GM18511 (cell line): ENCODE results near the gene RBM12.

Experiments used
- ATAC-seq: cut with Tn5 transposase; IDR thresholded peaks from one replicate; pipeline ENCODE4 v1.9.1; 2021; ENCODE audit warnings: mild to moderate bottlenecking, moderate library complexity; ENCODE audit not compliant: unreplicated experiment

Gene RBM12

DNA sequence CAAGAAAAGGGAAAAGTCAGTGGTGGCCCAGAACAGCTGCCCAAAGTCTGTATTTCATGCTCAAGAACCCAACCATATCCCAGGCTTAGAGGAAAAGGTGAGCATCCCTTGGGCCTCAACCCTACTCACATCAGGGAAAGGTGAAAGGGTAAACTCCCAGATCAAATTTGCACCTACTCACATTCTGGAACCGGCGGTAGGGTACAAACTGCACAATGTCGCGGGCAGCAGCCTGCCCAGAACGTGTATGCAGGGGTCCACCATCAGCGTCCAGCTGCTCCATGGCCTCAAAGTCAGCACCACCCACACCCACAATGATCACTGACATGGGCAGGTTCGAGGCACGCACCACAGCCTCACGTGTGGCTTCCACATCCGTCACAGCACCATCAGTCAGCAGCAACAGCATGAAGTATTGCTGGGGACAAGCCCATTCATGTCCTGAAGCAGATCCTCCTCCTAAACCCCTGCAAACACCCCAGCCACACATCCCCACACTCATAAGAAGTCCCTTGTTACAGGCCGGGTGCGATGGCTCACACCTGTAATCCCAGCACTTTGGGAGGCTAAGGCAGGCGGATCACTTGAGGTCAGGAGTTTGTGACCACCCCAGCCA lies 38.2 kb downstream of the RBM12 start:
- no peak for ATAC-seq

DNA sequence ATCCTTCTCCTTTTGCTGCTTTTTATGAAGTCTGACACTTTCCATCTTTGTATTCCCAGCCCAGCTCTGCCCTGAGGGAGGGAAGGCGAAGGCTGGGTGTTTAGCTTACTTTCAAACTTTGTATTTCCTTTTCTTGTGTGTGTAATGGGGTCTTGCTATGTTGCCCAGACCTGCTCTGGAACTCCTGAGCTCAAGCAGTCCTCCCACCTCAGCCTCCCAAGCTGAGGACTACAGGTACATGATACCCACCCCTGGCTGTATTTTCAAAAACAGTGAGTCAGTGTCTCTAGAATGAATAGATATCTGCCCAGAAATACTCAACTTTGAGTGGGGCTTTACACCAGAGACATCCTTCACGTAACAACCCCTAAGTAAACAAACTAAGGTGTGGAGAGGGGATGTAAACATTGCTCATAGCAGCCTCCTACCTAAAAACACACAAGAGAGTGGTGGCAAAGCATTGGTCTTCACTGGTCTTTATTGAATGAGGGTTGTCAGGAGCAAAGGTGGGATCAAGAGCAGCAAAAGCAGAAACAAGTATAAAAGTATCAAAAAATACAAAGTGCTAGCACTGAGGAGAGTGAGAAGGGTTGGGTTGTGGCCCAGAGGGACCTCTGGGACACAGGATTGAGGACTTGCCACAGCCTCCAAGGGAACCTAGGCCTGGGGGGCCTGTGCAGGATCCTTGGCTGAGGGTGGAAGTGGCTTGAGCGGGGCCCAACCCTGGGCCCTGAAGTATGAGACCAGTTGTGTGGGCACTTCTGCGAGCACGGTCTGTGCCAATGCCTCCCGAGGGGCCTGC lies 38.9 kb downstream of the RBM12 start:
- no peak for ATAC-seq

DNA sequence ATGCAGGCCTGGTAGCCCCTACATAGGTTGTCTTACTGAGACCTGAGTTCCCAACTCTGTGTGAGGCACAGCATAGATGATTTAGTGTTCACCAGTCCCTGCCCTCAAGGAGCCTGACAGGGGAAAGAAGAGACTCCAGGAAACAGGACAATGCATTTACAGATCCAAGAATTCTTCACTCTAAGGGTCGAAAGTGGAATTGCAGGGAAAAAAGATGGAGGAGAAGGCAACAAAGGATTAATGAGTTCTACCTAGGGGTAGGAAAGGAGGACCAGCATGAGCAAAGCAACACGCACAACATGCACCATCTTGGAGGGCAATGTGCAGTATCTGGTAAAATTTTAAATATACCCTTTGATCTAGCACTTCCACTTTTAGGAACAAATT lies 43.1 kb downstream of the RBM12 start:
- ATAC-seq: no peak

DNA sequence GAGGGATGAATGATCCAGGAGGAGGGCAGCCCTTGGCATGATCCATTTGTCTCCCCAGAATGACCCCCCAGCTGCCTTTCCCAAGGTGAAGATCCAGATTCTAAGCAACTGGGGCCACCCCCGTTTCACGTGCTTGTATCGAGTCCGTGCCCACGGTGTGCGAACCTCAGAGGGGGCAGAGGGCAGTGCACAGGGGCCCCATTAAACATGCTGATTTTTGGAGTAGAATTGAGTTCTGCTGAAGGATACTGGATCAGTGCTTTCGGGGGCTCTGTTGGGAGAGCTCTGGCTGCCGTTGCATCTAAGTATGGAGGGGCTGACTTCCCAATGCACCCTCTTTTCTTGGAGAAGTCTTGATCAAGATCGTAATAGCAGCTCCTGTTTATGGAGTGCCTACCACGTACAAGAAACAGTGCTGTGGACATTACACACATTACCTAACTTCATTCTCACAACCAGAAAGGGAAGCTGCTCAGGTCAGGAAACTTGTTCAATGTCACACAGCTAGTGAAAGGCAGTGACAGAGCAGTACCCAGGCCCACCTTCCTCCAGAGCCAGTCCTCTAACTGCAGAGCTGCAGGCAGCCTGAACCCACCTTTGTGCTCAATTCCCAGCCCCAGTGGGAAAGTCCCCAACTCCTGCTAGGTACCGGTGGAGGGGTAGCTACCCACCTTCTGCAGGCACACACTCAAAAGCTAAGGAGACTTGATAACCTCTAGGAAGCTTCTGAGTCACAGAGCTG lies 43.7 kb downstream of the RBM12 start:
- no peak for ATAC-seq

DNA sequence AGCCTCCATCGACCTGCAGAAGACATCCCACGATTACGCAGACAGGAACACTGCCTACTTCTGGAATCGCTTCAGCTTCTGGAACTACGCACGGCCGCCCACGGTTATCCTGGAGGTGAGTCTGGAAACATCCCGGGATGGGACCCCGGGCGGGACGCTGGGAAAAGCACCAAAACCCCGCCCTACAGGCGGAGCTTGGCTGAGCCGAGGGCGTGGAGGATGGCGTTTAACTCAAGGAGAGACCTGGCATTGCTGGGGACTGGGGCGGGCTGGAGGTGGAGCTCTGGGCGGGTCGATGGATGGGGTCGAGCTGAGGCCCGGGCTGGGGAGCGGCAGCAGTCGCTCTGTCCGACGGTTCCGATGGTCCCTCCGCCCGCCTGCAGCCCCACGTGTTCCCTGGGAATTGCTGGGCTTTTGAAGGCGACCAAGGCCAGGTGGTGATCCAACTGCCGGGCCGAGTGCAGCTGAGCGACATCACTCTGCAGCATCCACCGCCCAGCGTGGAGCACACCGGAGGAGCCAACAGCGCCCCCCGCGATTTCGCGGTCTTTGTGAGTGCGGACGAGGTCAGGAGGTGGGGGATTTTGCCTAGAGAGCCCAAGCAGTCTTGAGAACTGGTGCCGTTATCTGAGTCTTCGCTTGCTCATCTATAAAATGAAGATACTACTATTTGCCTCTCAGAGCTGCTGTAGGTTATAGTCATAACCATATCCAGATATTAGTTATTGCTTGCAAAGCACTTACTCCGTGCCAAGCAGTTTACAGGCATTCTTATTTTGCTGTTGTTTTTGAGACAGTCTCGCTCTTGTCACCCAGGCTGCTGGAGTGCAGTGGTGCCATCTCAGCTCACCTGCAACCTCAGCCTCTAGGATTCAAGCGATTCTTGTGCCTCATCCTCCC lies 45.3 kb downstream of the RBM12 start:
- ATAC-seq: peak; percentile 43

DNA sequence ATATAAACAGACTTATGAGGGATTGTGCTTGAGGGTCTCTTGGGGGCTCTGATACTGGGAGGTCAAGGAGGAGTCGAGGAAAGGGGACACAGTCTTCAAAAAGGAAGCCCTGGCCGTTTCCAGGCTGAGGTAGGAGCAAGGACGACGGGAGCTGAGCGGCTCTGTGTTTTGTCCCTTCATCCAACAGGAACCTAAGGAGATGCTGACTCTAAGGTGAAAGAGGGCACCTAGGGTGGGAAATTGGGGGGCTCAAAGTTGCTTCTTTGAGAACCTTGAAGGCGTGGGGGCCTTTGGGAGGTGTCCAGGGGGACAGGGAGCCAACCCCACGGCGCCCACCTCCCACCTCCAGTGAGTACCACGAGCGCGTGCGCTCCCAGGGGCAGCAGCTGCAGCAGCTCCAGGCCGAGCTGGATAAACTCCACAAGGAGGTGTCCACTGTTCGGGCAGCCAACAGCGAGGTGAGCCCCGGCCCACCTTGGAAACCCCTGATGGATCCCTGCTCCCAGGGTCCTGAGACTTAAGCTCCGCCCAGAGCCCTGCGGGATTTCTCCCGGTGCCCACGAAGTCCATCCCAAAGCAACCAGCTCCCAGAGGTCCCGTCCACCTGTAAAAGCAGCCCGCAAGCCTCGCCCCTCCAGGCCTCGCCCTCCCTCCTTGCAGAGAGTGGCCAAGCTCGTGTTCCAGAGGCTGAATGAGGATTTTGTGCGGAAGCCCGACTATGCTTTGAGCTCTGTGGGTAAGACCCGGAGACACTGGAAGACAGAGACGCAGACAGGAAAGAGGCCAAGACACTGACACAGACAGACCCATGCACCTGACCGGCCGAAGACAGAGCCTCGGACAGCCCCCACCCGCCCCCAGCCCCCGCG lies 46.2 kb downstream of the RBM12 start:
- no peak for ATAC-seq

DNA sequence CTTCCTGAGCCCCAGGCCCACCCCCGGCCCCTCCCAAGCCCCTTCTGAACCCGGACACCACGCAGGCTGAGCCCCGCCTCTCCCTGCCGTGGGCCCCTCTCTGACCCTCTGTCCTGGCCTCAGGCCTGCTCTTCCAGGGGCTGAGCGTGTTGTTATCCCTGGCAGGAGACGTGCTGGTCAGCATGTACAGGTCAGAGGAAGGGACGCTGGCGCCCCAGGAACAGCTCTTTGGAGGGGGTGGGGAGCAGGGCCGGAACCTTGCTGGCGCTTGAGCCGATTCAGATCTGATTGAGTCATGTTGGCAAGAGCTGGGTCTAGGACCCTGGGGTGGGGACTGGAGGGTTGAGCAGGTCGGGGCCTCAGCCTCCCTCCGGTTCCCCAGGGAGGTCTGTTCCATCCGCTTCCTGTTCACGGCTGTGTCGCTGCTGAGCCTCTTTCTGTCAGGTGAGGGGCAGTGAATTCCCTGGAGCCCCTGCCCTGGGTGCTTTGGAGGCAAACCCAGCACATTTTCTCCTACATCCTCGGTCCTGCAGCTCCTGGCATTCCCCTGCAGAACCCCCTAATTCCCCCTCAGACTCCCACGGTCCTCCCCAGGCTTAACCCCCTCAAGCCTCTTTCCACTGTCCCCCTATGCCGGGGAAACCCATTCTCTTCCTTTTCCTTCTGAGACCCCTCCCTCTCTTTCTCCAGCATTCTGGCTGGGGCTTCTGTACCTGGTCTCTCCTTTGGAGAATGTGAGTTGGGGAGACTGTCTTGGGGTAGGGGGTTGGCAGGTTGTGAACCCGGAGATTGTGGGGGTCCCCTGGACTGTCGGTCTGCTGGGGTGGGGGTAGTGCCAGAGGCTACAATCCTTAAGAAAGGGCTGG lies 47.1 kb downstream of the RBM12 start:
- no peak for ATAC-seq

DNA sequence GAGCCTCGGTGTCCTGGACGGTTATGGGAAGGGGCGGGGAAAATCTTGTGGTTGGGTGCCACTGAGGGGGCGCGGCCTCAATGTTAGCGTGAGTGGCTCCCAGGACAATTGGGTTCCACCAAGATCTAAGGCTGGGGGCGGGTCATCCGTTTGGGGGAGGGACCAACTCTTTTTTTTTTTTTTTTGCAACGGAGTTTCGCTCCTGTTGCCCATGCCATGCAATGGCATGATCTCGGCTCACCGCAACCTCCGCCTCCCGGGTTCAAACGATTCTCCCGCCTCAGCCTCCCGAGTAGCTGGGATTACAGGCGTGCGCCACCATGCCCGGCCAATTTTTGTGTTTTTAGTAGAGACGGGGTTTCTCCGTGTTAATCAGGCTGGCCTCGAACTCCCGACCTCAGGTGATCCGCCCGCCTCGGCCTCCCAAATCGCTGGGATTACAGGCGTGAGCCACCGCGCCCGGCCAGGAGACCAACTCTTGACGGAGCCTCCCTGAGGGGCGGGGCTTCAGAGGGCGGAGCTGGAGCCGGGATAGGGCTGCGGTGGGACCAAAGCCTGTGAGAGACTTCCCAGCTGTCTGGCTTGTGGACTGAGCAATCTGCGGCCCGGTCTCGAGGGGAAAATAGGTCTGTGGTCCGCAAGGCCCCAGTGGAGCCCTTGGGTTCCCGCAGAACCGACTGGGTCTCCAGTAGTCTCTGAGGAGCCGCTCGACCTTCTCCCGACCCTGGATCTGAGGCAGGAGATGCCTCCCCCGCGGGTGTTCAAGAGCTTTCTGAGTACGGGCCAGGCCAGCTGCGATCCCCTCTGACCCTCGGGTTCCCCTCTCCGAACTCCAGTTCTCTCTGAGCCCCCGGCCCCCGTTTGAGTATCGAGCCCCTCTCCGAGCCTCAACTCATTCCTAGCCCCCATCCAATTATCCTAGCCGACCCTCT lies 48.0 kb downstream of the RBM12 start:
- peak; percentile 28 for ATAC-seq

DNA sequence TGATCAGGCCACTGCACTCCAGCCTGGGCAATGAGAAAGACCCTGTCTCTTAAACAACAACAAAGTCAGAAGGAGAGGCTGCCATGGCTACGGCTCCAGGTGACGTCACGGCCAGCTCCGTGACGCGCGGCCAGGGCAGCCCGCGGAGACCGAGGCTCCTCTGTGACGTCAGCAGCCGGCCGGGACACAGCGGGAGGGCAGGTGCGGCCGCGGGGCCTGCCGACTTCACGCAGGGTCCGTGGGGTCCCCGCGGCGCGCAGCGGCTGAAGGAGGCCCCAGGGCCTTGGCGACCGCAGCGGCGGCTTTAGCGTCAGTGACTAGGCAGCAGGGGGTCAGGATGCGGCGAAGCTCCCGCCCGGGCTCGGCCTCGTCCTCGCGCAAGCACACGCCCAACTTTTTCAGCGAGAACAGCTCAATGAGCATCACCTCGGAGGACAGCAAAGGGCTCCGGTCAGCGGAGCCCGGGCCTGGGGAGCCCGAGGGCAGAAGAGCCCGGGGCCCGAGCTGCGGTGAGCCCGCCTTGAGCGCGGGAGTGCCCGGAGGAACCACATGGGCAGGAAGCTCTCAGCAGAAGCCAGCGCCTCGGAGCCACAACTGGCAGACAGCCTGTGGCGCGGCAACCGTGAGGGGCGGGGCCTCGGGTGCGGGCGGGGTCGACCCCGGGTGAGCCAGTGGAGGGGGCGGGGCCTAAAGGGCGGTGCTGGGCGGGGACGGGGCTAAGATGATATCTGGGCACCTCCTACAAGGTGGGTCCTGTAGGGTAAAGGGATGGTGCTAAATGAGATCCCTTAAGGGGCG lies 48.8 kb downstream of the RBM12 start, which contains the start of gene SPAG4:
Gene SPAG4, plus strand, starts transcription at position 163 of the 798 bp plus-strand sequence. Its CDS starts 175 bp downstream, at position 338.
- peak; percentile 79 for ATAC-seq

DNA sequence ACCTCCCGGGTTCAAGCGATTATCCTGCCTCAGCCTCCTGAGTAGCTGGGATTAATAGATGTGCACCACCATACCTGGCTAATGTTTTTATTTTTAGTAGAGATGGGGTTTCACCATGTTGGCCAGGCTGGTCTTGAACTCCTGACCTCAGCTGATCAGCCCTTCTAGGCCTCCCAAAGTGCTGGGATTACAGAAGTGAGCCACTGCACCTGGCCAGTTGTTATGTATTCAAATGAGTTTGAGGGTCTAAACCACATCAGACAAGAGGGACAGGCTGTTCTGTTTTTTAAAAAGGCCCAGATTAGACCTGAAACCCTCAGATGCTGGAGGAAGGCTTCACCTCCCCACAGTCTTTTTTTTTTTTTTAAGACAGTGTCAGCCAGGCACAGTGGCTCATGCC lies 53.2 kb downstream of the RBM12 start:
- ATAC-seq: no peak

DNA sequence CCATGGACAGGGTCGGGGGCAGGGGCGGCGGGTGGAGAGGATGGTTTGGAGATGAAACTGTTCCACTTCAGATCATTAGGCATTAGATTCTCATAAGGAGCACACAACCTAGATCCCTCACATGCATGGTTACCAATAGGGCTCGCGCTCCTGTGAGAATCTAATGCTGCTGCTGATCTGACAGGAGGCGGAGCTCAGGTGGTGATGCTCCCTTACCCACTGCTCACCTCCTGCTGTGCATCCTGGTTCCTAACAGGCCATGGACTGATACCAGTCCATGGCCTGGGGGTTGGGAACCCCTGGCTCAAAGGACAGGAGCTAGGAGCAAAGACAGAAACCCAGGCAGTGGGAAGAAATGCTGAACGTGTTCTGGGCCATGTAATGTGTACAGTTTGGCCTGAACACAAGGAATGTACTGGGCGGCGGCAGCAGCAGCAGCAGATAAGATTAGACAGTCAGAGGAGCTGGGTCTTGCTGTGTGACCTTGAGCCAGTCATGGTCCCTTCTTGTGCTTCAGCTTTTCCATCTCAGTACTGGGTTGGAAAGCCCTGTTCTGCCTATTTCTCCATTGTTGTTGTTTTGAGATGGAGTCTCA lies 53.8 kb downstream of the RBM12 start:
- no peak for ATAC-seq

DNA sequence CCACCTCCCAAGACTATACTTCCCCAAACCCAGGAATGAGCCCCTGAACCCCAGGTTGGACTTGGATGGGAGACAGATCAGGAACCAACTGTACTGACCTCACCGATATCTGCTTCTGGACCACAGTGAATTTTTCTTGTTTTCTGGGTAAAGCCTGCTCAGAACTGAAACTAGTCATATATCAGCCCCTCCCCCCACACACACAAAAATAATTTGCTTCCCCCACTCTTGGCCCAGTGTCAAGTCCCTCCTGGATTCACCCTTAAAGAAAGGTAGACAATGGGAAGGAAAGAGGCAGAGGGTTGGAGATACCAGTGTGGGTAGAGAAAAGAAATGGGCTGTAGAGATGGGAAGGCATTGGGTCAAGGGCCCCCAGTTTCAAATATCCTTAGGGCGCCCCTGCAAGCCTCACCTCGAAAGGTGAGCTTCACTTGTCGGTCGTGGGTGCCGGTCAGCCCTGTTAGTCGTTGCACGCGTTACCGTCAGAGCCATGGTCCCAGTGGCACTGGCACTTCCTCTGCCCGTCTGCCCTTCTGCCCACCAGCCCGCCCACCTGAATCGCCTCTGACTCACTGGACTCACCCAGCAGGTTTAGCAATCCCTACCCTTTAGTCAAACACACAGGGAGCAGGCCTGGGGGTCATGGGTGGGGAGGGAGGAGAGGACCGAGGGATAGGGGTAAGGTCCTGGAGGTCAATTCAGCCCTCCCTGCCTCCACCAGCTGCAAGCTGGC lies 57.5 kb downstream of the RBM12 start:
- no peak for ATAC-seq

DNA sequence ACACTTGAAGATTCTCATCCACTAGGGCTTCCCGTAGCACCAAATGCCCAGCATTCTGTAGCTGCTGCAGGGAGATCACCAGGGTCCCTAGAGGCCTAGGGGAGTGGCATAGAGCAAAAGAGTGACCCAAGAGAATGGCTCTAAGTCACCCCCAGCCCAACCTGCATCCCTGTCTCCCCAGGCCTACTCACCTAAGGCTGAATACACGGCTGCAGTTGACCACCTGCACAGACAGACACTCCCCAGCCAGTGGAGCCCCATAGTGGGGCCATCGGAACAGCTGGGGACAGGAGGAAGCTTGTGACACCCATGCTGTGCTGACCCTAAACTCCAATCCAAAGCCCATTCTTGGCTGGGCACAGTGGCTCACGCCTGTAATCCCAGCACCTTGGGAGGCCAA lies 58.6 kb downstream of the RBM12 start:
- no peak for ATAC-seq

DNA sequence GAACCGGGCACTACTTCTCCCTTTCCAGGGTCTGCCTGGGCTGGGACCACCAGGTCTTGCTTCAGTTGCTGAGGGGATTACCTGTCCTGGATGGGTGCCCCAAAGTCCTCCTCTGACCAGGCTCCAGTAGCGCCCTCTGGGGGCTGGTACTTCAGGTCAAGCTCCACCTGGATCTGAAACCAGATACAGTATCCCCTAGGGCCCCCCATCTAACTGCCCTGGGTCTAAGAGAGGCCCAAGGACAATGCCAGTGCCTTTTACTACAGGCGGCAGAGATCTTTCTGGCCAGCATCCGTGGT lies 60.3 kb downstream of the RBM12 start:
- no peak for ATAC-seq

DNA sequence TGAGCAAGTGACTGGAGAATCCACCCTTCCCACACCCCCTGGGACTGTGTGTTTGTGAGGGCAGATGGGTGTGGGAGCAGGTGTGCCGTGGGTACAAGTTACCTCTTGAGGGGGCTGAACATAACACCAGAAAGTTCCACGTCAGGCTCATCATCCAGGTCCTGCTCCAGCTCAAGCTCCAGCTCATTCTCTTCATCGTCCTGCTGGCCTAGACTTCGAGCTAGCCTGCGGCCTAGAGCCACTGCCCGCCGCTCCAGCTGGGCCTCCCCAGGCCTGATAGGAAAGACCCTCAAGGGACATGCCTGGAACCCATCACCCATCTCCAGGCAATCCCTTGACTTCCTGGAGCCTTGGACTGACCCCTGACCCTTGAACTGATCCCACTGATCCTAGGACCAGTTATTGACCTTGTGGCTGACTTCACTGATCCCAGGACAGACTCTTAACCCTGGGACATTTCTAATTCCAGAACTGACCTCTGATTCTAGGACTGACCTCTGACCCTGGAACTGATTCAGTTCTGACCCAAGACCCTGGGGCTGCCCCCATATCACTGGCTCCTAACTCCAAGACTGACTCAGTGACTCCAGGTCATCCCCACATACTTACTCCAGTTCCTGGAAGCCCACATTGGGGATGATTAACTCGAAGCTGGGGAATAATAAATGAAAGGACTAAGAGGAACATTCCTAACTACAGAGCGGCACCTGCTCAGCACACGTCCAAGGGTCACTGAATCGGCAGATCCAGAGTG lies 60.8 kb downstream of the RBM12 start:
- no peak for ATAC-seq
